Astrocyte of the spinal cord (primary cell): ENCODE measurements around the gene STPG3.

Experiments used
- DNase-seq: peaks from one replicate; pipeline ENCODE4 v3.0.0; 2011; ENCODE audit warnings: low read depth, low spot score
- H3K4me3 ChIP-seq: 2 replicates; pipeline ENCODE4 v1.5.1; 2011; ENCODE audit warnings: low read depth, mild to moderate bottlenecking, low read length, moderate library complexity
- in situ Hi-C: cut with HindIII; loops from 2 replicates; pipeline ENCODE4 v1.10.0; 2017; ENCODE audit warnings: low sequenced_read_pairs
- TF ChIP-seq, protein P1 (sequence below): IDR thresholded peaks from 2 replicates; pipeline ENCODE4 v1.5.1; 2012; ENCODE audit warnings: low read depth, mild to moderate bottlenecking, low read length, inconsistent platforms

The STPG3 gene

DNA sequence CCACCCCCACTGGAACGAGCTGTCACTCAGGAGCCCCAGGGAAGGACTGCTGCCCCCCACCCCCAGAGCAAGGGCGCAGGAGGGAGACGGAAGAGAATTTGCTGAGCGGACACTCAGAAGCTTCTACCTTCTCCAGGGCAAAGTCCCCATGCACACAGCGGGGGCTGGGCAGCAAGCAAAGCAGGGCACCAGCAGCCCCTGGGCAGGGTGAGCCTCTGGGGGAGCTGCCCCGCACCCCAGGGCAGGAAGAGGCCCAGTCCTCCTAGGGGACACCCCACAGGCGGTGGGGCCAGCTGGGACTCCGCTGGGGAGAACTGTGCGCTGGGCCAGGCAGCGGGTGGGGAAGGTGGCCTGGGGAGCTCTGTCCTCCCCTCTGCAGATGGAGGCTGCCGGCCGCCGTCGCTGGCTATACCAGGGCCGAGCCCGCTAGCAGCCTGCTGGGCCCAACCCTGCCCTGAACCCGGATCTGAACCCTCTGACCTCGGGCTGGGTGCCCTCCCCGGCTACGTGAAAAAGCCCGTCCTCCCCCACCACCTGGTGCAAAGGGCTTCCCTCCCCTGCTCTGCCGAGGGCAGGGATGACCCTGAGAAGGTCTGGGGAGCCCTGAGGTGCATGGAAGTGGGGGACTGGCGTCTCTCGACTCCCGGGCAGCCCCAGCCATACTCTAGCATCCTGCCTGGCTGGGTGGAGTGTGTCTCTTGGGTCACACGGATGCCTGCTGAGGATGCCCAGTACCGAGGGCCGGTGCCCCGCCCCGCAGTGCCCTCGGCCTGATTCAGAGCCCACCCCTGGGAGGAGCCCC is 21.0 kb upstream of the STPG3 start:
- TF ChIP-seq, protein P1, sequence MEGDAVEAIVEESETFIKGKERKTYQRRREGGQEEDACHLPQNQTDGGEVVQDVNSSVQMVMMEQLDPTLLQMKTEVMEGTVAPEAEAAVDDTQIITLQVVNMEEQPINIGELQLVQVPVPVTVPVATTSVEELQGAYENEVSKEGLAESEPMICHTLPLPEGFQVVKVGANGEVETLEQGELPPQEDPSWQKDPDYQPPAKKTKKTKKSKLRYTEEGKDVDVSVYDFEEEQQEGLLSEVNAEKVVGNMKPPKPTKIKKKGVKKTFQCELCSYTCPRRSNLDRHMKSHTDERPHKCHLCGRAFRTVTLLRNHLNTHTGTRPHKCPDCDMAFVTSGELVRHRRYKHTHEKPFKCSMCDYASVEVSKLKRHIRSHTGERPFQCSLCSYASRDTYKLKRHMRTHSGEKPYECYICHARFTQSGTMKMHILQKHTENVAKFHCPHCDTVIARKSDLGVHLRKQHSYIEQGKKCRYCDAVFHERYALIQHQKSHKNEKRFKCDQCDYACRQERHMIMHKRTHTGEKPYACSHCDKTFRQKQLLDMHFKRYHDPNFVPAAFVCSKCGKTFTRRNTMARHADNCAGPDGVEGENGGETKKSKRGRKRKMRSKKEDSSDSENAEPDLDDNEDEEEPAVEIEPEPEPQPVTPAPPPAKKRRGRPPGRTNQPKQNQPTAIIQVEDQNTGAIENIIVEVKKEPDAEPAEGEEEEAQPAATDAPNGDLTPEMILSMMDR: no peak
- in situ Hi-C loops: no loop called here
- H3K4me3 ChIP-seq: no peak overlapping the region
- DNase-seq: no peak

DNA sequence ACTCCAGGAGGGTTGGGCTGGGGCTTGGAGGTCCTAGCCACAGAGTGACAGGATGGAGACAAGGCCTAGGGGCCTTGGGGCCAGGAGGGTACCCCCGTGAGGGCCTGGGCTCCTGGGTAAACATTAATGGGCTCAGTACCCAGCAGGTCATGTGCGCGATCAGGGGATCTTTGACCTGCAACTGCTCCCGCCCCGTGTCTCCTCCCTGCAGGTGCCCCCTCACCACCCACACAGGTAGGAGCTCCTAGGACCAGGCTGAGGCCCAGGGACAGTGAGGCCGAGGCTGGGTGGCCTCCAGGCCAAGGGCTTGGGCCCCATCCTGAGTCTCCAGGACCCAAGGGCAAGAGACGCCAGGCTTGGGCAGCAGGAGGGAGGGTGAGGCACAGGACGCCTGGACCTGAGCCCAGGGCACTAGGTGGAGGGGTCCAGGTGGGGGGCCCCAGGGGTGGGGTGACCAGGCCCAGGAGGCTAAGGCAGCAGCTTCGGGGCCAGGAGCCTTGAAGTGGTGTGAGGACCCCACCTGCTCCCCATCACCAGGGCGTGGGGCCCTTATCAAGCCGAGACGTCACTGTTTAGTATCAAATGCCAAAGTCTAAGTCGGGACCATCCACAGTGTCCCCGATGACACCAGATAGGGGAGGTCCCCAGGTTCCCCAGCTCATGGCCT is 20.2 kb upstream of the STPG3 start, which contains the start of gene SLC34A3:
SLC34A3 (plus strand) TSS at position 197 of the 667 bp plus-strand sequence. CDS start 802 bp downstream, outside the sequence.
- H3K4me3 ChIP-seq: no peak within 1 kb of the TSS
- TF ChIP-seq, protein P1: no peak
- no peak for DNase-seq
- in situ Hi-C loops: no loop called here

DNA sequence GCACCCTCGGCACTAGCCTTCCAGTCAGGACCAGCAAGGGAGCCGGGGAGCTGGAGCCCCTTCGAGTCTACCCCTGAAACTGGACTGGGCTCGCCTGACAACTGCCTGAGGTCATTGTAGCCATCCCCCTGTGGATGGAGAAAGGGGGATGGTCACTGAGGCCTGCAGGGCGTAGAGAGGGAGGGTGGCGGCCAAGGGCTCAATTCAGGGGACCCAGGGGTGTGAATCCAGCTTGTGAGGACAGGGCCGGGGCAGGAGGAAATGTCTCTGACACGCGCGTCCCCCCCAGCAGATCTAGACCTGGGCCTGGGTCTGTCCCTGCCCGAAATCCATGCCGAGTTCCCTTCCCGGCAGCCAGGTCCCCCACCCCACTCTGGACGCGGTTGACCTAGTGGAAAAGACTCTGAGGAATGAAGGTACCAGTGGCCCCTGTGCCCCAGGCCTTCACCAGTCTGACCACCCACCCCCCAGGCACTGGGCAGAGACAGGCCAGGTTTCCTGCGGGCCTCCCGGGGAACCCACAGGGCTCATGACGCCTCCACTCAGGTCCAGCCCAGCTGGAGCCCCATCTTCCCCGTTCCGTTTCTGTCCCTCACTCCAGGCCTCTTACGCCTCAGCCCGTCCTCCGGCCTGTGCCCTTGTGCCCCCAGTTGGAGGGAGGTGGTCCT is 19.6 kb upstream of the STPG3 start:
- H3K4me3 ChIP-seq: no peak overlapping the region
- TF ChIP-seq, protein P1: no peak
- no peak for DNase-seq
- in situ Hi-C loops: no loop called here

DNA sequence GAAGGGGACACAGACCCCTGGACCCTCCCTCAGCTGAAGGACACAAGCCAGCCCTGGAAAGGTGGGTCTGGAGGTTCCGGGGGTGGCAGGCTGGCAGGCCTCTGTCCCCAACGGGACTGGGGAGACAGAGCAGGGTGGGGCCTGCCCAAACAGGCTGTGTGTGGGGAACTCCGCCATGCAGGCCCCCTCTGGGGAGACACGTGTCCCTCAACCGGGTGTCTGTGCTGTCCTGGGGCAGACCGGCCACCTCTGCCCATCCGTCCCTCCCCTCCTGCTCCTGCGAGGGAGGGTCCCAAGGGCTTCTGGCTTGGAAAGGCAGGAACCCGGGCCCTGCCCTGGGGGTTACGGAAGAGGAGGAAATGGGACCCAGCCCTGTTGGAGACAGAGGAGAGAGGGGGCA is 19.0 kb upstream of the STPG3 start:
- in situ Hi-C loops: no loop called here
- TF ChIP-seq, protein P1: no peak
- H3K4me3 ChIP-seq: no peak overlapping the region
- DNase-seq: no peak

GRCh38 chr9:137232510-137232909 is 18.6 kb upstream of the STPG3 start:
- TF ChIP-seq, protein P1: no peak
- in situ Hi-C loops: no loop called here
- DNase-seq: no peak
- no peak overlapping the region for H3K4me3 ChIP-seq

DNA sequence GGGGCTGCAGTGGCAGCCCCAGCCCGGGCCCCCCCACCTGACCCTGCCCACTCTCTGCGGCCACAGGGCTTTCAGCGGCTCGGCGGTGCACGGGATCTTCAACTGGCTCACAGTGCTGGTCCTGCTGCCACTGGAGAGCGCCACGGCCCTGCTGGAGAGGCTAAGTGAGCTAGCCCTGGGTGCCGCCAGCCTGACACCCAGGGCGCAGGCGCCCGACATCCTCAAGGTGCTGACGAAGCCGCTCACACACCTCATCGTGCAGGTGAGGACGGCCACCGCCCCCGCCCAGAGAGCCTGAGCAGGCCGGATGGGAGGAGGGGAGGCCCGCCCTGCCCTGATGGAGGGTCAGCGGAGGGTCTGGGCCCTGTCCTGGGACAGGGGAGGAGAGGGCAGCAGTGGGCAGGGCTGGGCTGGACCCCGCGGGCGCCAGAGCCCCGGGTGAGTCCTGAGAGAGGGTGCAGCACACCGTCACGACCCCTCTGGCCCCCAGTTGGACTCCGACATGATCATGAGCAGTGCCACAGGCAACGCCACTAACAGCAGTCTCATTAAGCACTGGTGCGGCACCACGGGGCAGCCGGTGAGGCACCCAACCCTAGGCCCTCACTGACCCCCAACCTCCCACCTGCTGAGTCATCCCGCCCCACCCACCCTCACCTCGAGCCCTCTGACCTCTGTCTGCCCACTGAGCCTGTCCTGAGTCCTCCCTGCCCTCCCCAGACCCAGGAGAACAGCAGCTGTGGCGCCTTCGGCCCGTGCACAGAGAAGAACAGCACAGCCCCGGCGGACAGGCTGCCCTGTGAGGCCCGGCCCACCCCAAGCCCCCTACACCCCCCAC is 17.7 kb upstream of the STPG3 start:
- in situ Hi-C loops: no loop called here
- no peak for DNase-seq
- TF ChIP-seq, protein P1: no peak
- H3K4me3 ChIP-seq: no peak overlapping the region
